B cell (primary cell): ENCODE results near the gene ERC2. TPM values are rescaled to one million over a fixed set of nuclear protein-coding genes. Genes with fewer than 3 reads are reported as not detected.

Experiments
- ATAC-seq: fragments of 200-7000 bp; cut with Tn5 transposase; one replicate; pipeline ENCODE4 v1.10.0; 2021; ENCODE audit warnings: low read depth, mild to moderate bottlenecking, moderate number of reproducible peaks, moderate library complexity
- CTCF ChIA-PET: fragments of 350-600 bp; sonication (Branson Sonifier 250); formaldehyde crosslinking; loops from one replicate; lab custom pipeline; 2021; ENCODE audit warnings: antibody characterized with exemption, inconsistent platforms; lab: Charles Lee
- POLR2A ChIA-PET: fragments of 350-600 bp; sonication (Branson Sonifier 250); formaldehyde crosslinking; loops from one replicate; lab custom pipeline; 2021; ENCODE audit warnings: antibody characterized with exemption; lab: Charles Lee
- DNase-seq: peaks from one replicate; pipeline ENCODE4 v3.0.0; 2013
- H2AFZ ChIP-seq: 2 replicates; pipeline ENCODE4 v1.6.1; 2012; ENCODE audit warnings: mild to moderate bottlenecking, low read depth, low read length; ENCODE audit not compliant: insufficient read depth, poor library complexity, severe bottlenecking
- H3K27ac ChIP-seq, 2 donors: 1 replicate in 1 of 2; 2 replicates in 1 of 2; pipeline ENCODE4 v1.5.1; 2012 to 2013; ENCODE audit warnings: low read length in 2 of 2, mild to moderate bottlenecking in 2 of 2, moderate library complexity in 1 of 2
- H3K27me3 ChIP-seq, 4 experiments: fragments of 200-600 bp in 1 of 4; sonication (generic) in 1 of 4; replicated peaks in 1 of 4; 1 replicate in 2 of 4; 2 replicates in 2 of 4; pipeline versions ENCODE4 v1.6.1 to v1.7.0; 2013 to 2016; ENCODE audit warnings: low read length in 3 of 4, mild to moderate bottlenecking in 2 of 4, mixed read lengths in 1 of 4, moderate library complexity in 1 of 4; ENCODE audit not compliant: insufficient read depth in 4 of 4, control insufficient read depth in 3 of 4; ENCODE audit errors: control extremely low read depth in 1 of 4
- H3K36me3 ChIP-seq, 2 experiments: replicated peaks in 1 of 2; 1 replicate in 1 of 2; 2 replicates in 1 of 2; pipeline versions ENCODE4 v1.6.1 to v1.7.1; 2013; ENCODE audit warnings: low read length in 1 of 2; ENCODE audit not compliant: insufficient read depth in 2 of 2, control insufficient read depth in 1 of 2; ENCODE audit errors: control extremely low read depth in 1 of 2, extremely low read depth in 1 of 2
- H3K4me1 ChIP-seq, 2 donors: fragments of 200-600 bp in 1 of 2; sonication (generic) in 1 of 2; 1 replicate in 1 of 2; 2 replicates in 1 of 2; pipeline versions ENCODE4 v1.5.1 to v1.6.1; 2013 to 2017; ENCODE audit warnings: low read length in 2 of 2; ENCODE audit not compliant: control insufficient read depth in 2 of 2, insufficient read depth in 2 of 2
- H3K4me2 ChIP-seq: replicated peaks from 2 replicates; pipeline ENCODE3; 2012; ENCODE audit warnings: mild to moderate bottlenecking, low read depth, low read length; ENCODE audit not compliant: poor library complexity, severe bottlenecking
- H3K4me3 ChIP-seq, 5 experiments: fragments of 200-600 bp in 1 of 5; sonication (generic) in 1 of 5; 1 replicate in 3 of 5; 2 replicates in 2 of 5; pipeline versions ENCODE4 v1.5.1 to v1.7.0; 2011 to 2016; ENCODE audit warnings: low read length in 4 of 5, mild to moderate bottlenecking in 4 of 5, low read depth in 2 of 5, control low read depth in 1 of 5, moderate library complexity in 1 of 5; ENCODE audit not compliant: insufficient read depth in 1 of 5; ENCODE audit errors: control extremely low read depth in 1 of 5, extremely low read depth in 1 of 5
- H3K79me2 ChIP-seq: fragments of 200-600 bp; sonication (generic); one replicate; pipeline ENCODE4 v1.6.0; 2016; ENCODE audit warnings: low read length; ENCODE audit not compliant: control insufficient read depth, insufficient read depth
- H3K9ac ChIP-seq: fragments of 200-600 bp; sonication (generic); 2 replicates; pipeline ENCODE4 v1.6.1; 2017; ENCODE audit warnings: mild to moderate bottlenecking, low read length, moderate library complexity
- H3K9me3 ChIP-seq, 3 donors: one replicate each; pipeline versions ENCODE4 v1.6.1 to v1.7.1; 2013; ENCODE audit warnings: low read length in 2 of 3; ENCODE audit not compliant: control insufficient read depth in 2 of 3, insufficient read depth in 1 of 3; ENCODE audit errors: control extremely low read depth in 1 of 3
- H4K20me1 ChIP-seq: 2 replicates; pipeline ENCODE4 v1.6.0; 2012; ENCODE audit warnings: mild to moderate bottlenecking, low read length; ENCODE audit not compliant: insufficient read depth, control insufficient read depth, poor library complexity, severe bottlenecking
- H3K27ac Mint-ChIP-seq: one replicate; pipeline ENCODE4 v1.8.0; 2021; ENCODE audit warnings: mixed read lengths
- H3K27me3 Mint-ChIP-seq: one replicate; pipeline ENCODE4 v1.8.0; 2021; ENCODE audit warnings: mixed read lengths
- H3K4me1 Mint-ChIP-seq: one replicate; pipeline ENCODE4 v1.8.0; 2021; ENCODE audit warnings: mixed read lengths
- H3K4me3 Mint-ChIP-seq: one replicate; pipeline ENCODE4 v1.8.0; 2021; ENCODE audit warnings: mixed read lengths
- H3K9me3 Mint-ChIP-seq: one replicate; pipeline ENCODE4 v1.8.0; 2022; ENCODE audit warnings: mixed read lengths; ENCODE audit not compliant: insufficient read depth
- CTCF ChIP-seq: fragments of 200-600 bp; IDR thresholded peaks from one replicate; pipeline ENCODE4 v1.8.0; 2022; ENCODE audit warnings: antibody characterized with exemption, mild to moderate bottlenecking
- EZH2 ChIP-seq: IDR thresholded peaks from 2 replicates; pipeline ENCODE4 v1.6.1; 2012; ENCODE audit warnings: borderline replicate concordance, low read depth, mild to moderate bottlenecking, moderate library complexity, low read length; ENCODE audit not compliant: insufficient read depth, poor library complexity, severe bottlenecking
- WGBS: methylation state at CpG from one replicate; pipeline ENCODE4 v1.1.5; 2013; ENCODE audit warnings: missing lambda C conversion rate; ENCODE audit not compliant: insufficient coverage; 5-methylcytosine and 5-hydroxymethylcytosine counted together
- intact Hi-C: fragments of 100-400 bp; cut with micrococcal nuclease; formaldehyde crosslinking; loops from one replicate; pipeline ENCODE4 v1.10.0; 2022
- polyA plus RNA-seq: library from polyadenylated mRNA; depleted of rRNA; stranded (reverse); fragments of >200 nt; gene quantifications from 2 replicates; pipeline ENCODE4 v1.2.3, GENCODE V29; 2012
- total RNA-seq, 2 donors: library from RNA; stranded (reverse); fragments of 120-200 nt in 1 of 2; gene quantifications; 1 replicate in 1 of 2; 2 replicates in 1 of 2; pipeline versions ENCODE4 v1.2.3 to v1.2.4, GENCODE V29; 2013 to 2022

The ERC2 gene
- total and polyA plus RNA-seq, 2 donors (not counting 1 experiment from before 2014, with no cell fraction given), result not detected

- H2AFZ ChIP-seq, result no peak overlapping the region
- Mint-ChIP-seq H3K4me1 (no peaks in the 10 kb centered on the region), H3K27me3 (peaks cover 5% of the 10 kb centered on the region), H3K27ac (no peak overlapping the region), H3K4me3 (no peak overlapping the region), H3K9me3 (no peaks in the 10 kb centered on the region)
- ChIA-PET CTCF (no interaction called here), POLR2A (no interaction called here)
- intact Hi-C loops, result no loop called here
- TF ChIP-seq EZH2, result no peak
- TF ChIP-seq CTCF, result no peak
- H3K36me3 ChIP-seq, result no peaks in the 10 kb centered on the region
- H3K9me3 ChIP-seq, result no peaks in the 10 kb centered on the region
- H3K27me3 ChIP-seq, result no peaks in the 10 kb centered on the region
- H3K9ac ChIP-seq, result no peak overlapping the region
- no peaks in the 10 kb centered on the region for H3K4me1 ChIP-seq
- H3K27ac ChIP-seq, result no peak overlapping the region
- DNase-seq (no peak), ATAC-seq (no peak)
- H3K79me2 ChIP-seq, result no peaks in the 10 kb centered on the region
- H4K20me1 ChIP-seq, result no peaks in the 10 kb centered on the region
- H3K4me2 ChIP-seq, result no peak overlapping the region
- WGBS, result 91% methylated on average over 4 of the region's 4 CpGs
- H3K4me3 ChIP-seq, result no peak overlapping the region
Measured at GRCh38 chr3:55780913-55781312, 687.4 kb downstream of the ERC2 start.

DNA sequence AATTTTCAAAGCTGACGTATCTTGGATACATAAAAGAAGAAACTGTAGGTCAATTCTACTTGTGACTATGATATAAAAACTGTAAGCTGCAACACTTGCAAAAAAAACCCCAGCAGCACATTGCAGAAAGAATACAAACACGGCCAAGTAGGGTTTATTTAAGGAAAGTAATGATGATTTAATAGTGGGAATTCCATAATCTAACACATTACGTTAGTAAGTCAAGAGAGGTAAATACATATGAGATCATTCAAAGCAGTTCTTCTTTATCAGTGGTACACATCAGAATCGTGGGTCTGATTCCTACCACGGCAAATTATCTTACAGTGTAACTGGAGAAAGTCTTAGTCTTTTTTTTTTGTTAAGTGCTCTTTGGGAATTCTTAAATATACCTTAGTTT is 688.7 kb downstream of the ERC2 start:
- Histone ChIP-seq H3K27ac (no peak overlapping the region), H3K27me3 (no peaks in the 10 kb centered on the region), H3K9me3 (no peaks in the 10 kb centered on the region), H3K4me3 (no peak overlapping the region), H3K9ac (no peak overlapping the region), H3K36me3 (no peaks in the 10 kb centered on the region), H2AFZ (no peak overlapping the region), H3K4me2 (no peak overlapping the region), H4K20me1 (no peaks in the 10 kb centered on the region), H3K79me2 (no peaks in the 10 kb centered on the region), H3K4me1 (no peaks in the 10 kb centered on the region)
- Mint-ChIP-seq H3K9me3 (no peaks in the 10 kb centered on the region), H3K4me1 (no peaks in the 10 kb centered on the region), H3K4me3 (no peak overlapping the region), H3K27me3 (peaks cover 5% of the 10 kb centered on the region), H3K27ac (no peak overlapping the region)
- ATAC-seq (no peak), DNase-seq (no peak)
- ChIA-PET CTCF (no interaction called here), POLR2A (no interaction called here)
- TF ChIP-seq EZH2 (no peak), CTCF (no peak)
- intact Hi-C loops, result no loop called here
- WGBS, result no CpG with 5 or more reads among the region's 5 CpGs
